NCI-H1930 (cell line): ENCODE measurements around the gene APBB2.

ENCODE experiments used
- DNase-seq, 2 experiments: peaks; one replicate each; lab custom pipeline; 2025; lab: John Stamatoyannopoulos, UW

APBB2 gene

GRCh38 chr4:41098093-41099048 lies 116.0 kb downstream of the APBB2 start:
- DNase-seq = no peak

GRCh38 chr4:41095973-41096372 lies 118.4 kb downstream of the APBB2 start:
- DNase-seq = no peak

- no peak for DNase-seq
Observed at GRCh38 chr4:41095192-41095872, 119.0 kb downstream of the APBB2 start.

GRCh38 chr4:41092128-41092527 lies 122.2 kb downstream of the APBB2 start:
- DNase-seq = no peak

- no peak for DNase-seq
Observed at GRCh38 chr4:41081847-41082246, 132.5 kb downstream of the APBB2 start.

GRCh38 chr4:41080976-41081375 lies 133.4 kb downstream of the APBB2 start:
- DNase-seq = no peak

- no peak for DNase-seq
Observed at GRCh38 chr4:41079881-41080560, 134.3 kb downstream of the APBB2 start.

- no peak for DNase-seq
Observed at GRCh38 chr4:41077628-41078027, 136.7 kb downstream of the APBB2 start.

GRCh38 chr4:41076481-41076880 lies 137.9 kb downstream of the APBB2 start:
- DNase-seq = no peak

GRCh38 chr4:41074215-41074614 lies 140.1 kb downstream of the APBB2 start:
- no peak for DNase-seq

- DNase-seq = no peak
Observed at GRCh38 chr4:41072021-41072777, 142.1 kb downstream of the APBB2 start.

- DNase-seq = no peak
Observed at GRCh38 chr4:41070516-41071281, 143.6 kb downstream of the APBB2 start.

- DNase-seq = no peak
Observed at GRCh38 chr4:41069838-41070237, 144.5 kb downstream of the APBB2 start.

- no peak for DNase-seq
Observed at GRCh38 chr4:41069257-41069656, 145.1 kb downstream of the APBB2 start.

- no peak for DNase-seq
Observed at GRCh38 chr4:41067369-41067768, 147.0 kb downstream of the APBB2 start.

- no peak for DNase-seq
Observed at GRCh38 chr4:41066049-41066448, 148.3 kb downstream of the APBB2 start.

- DNase-seq = no peak
Observed at GRCh38 chr4:41065434-41066006, 148.8 kb downstream of the APBB2 start.

- no peak for DNase-seq
Observed at GRCh38 chr4:41064953-41065352, 149.4 kb downstream of the APBB2 start.

GRCh38 chr4:41061482-41062185 lies 152.7 kb downstream of the APBB2 start:
- no peak for DNase-seq
